Thoracic aorta (tissue), 2 donors: ENCODE results near the gene DUSP7. TPM values are rescaled to one million over a fixed set of nuclear protein-coding genes. Genes with fewer than 3 reads are reported as not detected.

ENCODE experiments used
- ATAC-seq: fragments of 150-250 bp; one replicate; pipeline ENCODE4 v1.8.0; 2017; ENCODE audit warnings: low read depth; ENCODE audit not compliant: insufficient number of reproducible peaks, low FRiP score
- DNase-seq: peaks from one replicate; pipeline ENCODE4 v3.0.0-alpha.2; 2020; ENCODE audit warnings: low spot score
- H3K27ac ChIP-seq, 2 donors: fragments of 200-600 bp; sonication (generic); 1 replicate in 1 of 2; 2 replicates in 1 of 2; pipeline ENCODE4 v1.5.1; 2016; ENCODE audit warnings: mild to moderate bottlenecking in 2 of 2, moderate library complexity in 2 of 2
- H3K27me3 ChIP-seq: fragments of 200-600 bp; sonication (generic); replicated peaks from 2 replicates; pipeline ENCODE4 v1.6.0; 2016; ENCODE audit warnings: mild to moderate bottlenecking; ENCODE audit not compliant: insufficient read depth
- H3K36me3 ChIP-seq: fragments of 200-600 bp; sonication (generic); one replicate; pipeline ENCODE4 v1.5.1; 2016
- H3K4me1 ChIP-seq, 2 donors: fragments of 200-600 bp; sonication (generic); 1 replicate in 1 of 2; 2 replicates in 1 of 2; pipeline versions ENCODE4 v1.5.1 to v1.6.0; 2016; ENCODE audit warnings: low read depth in 2 of 2, mild to moderate bottlenecking in 1 of 2; ENCODE audit not compliant: control insufficient read depth in 1 of 2
- H3K4me3 ChIP-seq: fragments of 200-600 bp; sonication (generic); 2 replicates; pipeline ENCODE4 v1.5.1; 2016; ENCODE audit warnings: mild to moderate bottlenecking
- H3K9me3 ChIP-seq: fragments of 200-600 bp; sonication (generic); 2 replicates; pipeline ENCODE4 v1.5.1; 2016
- CTCF ChIP-seq: fragments of 200-600 bp; sonication (generic); IDR thresholded peaks from one replicate; pipeline ENCODE4 v1.5.1; 2019; ENCODE audit warnings: antibody characterized with exemption
- total RNA-seq, 2 donors: library from RNA; depleted of rRNA; stranded (reverse); fragments of >200 nt; gene quantifications; one replicate each; pipeline versions ENCODE4 v1.1.0 to v1.2.3, GENCODE V29; 2016

The DUSP7 gene
- total RNA-seq = 10 to 100 TPM; 41.1 to 42.2 TPM

GRCh38 chr3:52056521-52056967 lies at the start of gene DUSP7:
Gene DUSP7 (minus strand): TSS chr3:52056571. CDS start chr3:52056366, 205 bp downstream.
- Histone ChIP-seq H3K9me3 (no peaks in the 10 kb centered on the region), H3K4me1 (peaks cover 33 to 42% of the 10 kb centered on the region in 2 donors), H3K27ac (peak within 1 kb of the TSS; percentile 93 to 97), H3K27me3 (no peaks in the 10 kb centered on the region), H3K36me3 (peaks cover 17% of the 10 kb centered on the region), H3K4me3 (peak within 1 kb of the TSS; percentile 97)
- no peak for DNase-seq
- no peak for TF ChIP-seq CTCF
- ATAC-seq = peak; percentile 16

DNA sequence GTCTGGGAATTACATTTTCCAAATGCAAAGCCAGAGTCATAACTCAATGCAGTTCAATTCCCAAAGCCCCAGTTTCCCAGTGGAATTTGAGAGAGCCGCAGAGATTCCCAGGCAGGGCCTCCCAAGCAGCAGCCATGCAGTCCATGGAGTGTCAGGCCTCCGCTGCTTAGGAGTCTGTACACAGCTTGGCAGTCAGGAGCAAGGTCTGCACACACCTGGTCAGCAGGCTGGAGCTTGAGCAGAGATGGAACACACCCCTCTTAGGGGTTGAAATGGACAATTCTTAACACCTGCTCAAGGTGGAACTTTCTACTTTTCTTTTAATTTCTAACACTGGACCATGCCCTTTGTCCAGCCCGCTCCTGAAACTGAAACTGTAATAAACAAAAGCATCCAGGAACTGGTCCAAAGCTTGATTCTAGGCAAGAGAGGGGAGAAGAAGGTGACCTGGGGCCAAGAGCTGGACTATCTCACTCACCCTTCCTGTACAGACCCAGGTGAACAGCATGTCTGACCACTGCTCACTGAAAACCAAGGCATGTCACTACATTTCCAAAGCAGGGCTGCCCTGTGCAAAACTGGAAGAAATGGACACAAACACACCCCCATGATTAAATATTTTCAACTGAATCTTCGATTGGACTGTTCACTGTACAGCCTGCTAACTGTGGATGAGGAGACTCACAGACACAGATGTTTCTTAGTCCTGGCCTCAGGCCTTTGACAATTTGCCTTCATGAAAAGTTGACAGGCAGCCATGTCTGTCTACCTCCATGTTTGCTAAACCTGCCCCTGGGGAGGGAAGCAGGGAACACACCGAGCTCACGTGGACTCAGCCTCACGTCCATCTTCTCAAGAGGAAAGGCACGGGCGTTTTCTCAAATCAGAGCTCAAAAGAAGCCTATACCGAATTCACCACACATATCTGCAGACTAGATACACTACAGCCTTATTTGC lies 48.6 kb upstream of the DUSP7 start:
- Histone ChIP-seq H3K27me3 (no peaks in the 10 kb centered on the region), H3K27ac (no peak overlapping the region), H3K4me1 (peaks cover 0 to 8% of the 10 kb centered on the region in 2 donors), H3K9me3 (peaks cover 2% of the 10 kb centered on the region), H3K4me3 (no peak overlapping the region), H3K36me3 (no peaks in the 10 kb centered on the region)
- DNase-seq (no peak), ATAC-seq (no peak)
- no peak for TF ChIP-seq CTCF

DNA sequence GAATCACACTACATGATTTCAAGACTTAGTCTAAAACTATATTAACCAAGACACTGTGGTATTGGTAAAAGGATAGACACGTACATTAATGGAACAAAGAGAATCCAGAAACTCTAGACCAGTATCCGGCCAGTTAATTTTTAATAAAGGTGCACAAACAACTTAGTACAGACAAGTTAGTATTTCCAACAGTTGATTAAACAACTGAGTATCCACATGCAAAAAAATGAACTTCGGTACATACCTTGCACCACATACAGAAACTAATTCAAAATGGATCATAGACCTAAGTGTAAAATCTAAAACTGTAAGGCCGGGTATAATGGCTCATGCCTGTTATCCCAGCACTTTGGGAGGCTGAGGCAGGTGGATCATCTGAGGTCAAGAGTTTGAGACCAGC lies 46.6 kb upstream of the DUSP7 start:
- no peak for ATAC-seq
- Histone ChIP-seq H3K4me1 (no peaks in the 10 kb centered on the region), H3K27me3 (no peaks in the 10 kb centered on the region), H3K9me3 (peaks cover 2% of the 10 kb centered on the region), H3K27ac (no peak overlapping the region), H3K36me3 (no peaks in the 10 kb centered on the region), H3K4me3 (no peak overlapping the region)
- no peak for TF ChIP-seq CTCF
- no peak for DNase-seq

- Histone ChIP-seq H3K27me3 (no peaks in the 10 kb centered on the region), H3K9me3 (peaks cover 2% of the 10 kb centered on the region), H3K4me3 (no peak overlapping the region), H3K36me3 (no peaks in the 10 kb centered on the region), H3K27ac (no peak overlapping the region), H3K4me1 (peaks cover 0 to 4% of the 10 kb centered on the region in 2 donors)
- ATAC-seq (no peak), DNase-seq (no peak)
- no peak for TF ChIP-seq CTCF
These were observed 42.6 kb upstream of the DUSP7 start for GRCh38 chr3:52099001-52099401.

GRCh38 chr3:52097851-52098507 lies 41.6 kb upstream of the DUSP7 start:
- DNase-seq = no peak
- Histone ChIP-seq H3K4me1 (peaks cover 0 to 10% of the 10 kb centered on the region in 2 donors), H3K27ac (no peak overlapping the region), H3K4me3 (no peak overlapping the region), H3K9me3 (peaks cover 2% of the 10 kb centered on the region), H3K36me3 (no peaks in the 10 kb centered on the region), H3K27me3 (no peaks in the 10 kb centered on the region)
- no peak for ATAC-seq
- TF ChIP-seq CTCF = no peak
